Measurements from ENCODE around the gene REEP1.
"Not testable (repeated sequence)": the region's sequence is repeated elsewhere in the genome, so short reads cannot be mapped to it uniquely, and the experiment has no call there.

Gene REEP1

GRCh38 chr2:86223140-86223926 lies 114.1 kb downstream of the REEP1 start:
- DNase-seq = peak; percentile 72

DNA sequence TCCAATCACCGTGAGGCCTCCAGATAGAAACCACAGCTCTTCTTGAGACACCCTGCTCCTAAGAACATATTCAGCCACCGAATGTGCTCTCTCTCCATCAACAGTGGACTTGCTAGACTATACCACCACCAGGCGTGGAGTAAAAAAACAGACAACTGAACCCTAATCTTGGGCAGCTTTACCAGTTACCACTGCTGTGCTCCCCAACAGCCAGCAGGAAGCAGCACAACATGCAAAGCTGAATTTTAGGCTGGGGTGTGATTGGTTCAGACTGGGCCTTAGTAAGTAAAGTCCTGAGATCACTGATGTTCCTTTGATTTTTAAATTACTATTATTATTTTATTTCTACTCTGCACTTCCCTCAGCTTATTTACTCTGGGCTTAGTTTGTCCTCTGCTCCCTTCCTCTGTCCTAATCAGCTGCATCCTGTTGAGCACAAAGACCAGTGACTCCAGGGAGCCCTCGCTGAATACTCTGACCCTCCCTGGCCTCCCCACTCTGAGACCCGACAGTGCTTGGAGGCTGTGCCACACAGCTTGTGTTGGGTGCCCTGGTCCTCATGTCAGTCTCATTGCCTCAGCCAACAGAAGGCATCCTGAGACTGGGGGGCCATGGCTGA lies 116.3 kb downstream of the REEP1 start:
- peak; percentile 52 for DNase-seq

- no peak for DNase-seq
Observed at GRCh38 chr2:86219896-86220295, 117.5 kb downstream of the REEP1 start.

GRCh38 chr2:86218124-86218523 lies 119.3 kb downstream of the REEP1 start:
- no peak for DNase-seq

GRCh38 chr2:86216575-86217555 lies 120.6 kb downstream of the REEP1 start:
- no peak for DNase-seq

GRCh38 chr2:86214503-86214832 lies 123.0 kb downstream of the REEP1 start:
- DNase-seq = no peak

- DNase-seq = no peak
Observed at GRCh38 chr2:86213699-86214502, 123.5 kb downstream of the REEP1 start.

- DNase-seq = no peak
Observed at GRCh38 chr2:86213056-86213455, 124.4 kb downstream of the REEP1 start.

DNA sequence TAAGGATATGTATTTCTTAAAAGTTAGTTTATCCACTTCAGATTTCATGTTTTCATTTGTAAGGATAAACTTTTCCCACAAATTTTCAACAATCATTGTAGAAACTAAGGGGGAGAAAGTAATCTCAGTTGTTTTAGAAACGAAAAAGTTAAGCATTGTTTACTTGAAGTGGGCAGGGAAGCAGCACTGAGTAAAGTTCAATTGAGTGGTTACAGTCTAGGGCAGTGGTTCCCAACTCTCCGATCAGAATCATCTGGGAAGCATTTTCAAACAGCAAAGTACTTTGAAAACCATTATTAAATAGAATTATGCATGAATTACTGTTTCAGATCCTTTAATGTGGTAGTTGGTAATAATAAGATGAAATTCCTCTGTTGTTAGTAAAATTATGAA lies 125.6 kb downstream of the REEP1 start:
- DNase-seq = no peak

GRCh38 chr2:86211033-86211795 lies 126.2 kb downstream of the REEP1 start:
- no peak for DNase-seq

DNA sequence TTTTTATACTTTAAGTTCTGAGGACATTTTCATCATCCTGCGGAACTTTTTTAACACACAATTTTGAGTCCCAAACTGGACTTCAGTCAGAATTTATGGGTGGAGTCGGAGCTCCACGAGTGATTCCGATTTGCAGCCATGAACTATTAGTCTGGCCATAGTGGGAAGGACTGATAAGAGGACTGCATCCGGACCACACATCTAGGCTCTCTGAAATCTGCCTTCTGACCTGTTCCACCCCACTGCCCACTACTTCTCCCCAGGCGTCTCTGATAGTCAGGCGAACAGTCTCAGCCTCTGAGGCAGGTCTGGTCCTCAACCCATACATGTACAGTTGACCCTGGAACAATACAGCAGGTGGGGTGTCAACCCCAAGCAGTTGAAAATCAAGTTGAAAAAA lies 133.0 kb downstream of the REEP1 start:
- no peak for DNase-seq

GRCh38 chr2:86203614-86204013 lies 133.8 kb downstream of the REEP1 start:
- DNase-seq = no peak

DNA sequence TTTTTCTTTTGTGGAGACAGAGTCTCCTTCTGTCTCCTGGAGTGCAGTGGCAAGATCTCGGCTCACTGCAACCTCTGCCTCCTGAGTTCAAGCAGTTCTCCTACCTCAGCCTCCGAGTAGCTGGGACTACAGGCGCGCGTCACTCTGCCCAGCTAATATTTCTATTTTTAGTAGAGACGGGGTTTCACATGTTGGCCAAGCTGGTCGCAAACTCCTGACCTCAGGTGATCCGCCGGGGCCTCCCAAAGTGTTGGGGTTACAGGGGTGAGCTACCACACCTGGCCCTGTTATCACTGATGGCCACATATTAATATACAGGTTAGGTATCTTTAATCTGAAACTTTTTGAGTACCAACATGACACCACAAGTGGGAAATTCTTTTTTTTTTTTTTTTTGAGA lies 134.7 kb downstream of the REEP1 start:
- DNase-seq = no peak

- DNase-seq = no peak
Observed at GRCh38 chr2:86202336-86202692, 135.1 kb downstream of the REEP1 start.

- DNase-seq = no peak
Observed at GRCh38 chr2:86201671-86202335, 135.6 kb downstream of the REEP1 start.

DNA sequence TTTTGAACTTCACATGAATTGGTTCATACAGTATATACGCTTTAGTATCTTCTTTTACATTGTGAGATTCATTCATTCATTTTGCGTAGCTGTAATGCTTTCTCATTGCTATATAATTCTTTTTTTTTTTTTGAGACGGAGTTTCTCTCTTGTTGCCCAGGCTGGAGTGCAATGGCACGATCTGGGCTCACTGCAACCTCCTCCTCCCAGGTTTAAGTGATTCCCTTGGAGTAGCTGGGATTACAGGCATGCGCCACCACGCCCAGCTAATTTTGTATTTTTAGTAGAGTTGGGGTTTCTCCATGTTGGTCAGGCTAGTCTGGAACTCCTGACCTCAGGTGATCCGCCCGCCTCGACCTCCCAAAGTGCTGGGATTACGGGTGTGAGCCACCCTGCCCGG lies 136.9 kb downstream of the REEP1 start:
- not testable (repeated sequence) for DNase-seq

DNA sequence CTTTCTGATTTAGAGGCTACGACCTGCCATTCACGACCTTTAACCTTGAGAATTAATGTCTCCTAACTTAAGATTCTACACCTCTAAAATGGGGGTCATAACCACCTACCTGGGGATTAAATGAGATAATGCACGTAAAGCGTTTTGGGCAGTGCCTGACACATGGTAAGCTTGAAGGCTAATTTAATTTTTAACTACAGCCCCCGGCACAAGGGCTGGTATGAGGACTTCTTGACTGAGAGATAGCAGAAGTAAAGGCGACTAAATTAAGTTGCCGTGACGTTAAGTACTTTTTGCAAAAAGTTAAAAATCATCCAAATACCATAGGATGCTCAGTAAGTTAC lies 137.6 kb downstream of the REEP1 start:
- DNase-seq = no peak

DNA sequence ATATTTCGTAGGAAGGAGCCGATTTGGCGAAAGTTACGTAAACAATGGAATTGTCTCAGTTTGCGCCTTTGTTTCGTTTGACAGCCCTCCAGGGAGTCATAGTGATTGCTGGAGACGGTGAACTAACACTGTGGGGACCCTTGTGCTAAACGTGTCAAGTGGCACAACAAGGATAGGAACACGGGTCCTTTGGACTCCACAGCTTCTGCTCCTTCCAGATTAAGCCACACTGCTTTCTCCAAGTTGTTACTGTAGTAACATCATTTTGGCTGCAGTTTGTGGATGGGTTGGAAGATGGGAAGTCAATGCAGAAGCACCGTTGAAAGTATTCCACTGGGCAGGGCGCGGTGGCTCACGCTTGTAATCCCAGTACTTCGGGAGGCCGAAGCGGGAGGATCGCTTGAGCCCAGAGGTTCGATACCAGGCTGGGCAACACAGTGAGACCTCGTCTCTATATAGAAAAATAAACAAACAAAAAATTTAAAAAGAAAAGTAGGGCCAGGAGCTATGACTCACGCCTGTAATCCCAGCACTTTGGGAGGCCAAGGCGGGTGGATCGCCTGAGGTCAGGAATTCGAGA lies 141.5 kb downstream of the REEP1 start:
- no peak for DNase-seq

- DNase-seq = peak; percentile 91
Observed at GRCh38 chr2:86195055-86195807, 142.2 kb downstream of the REEP1 start, which contains the start of gene IMMT. Gene IMMT (minus strand): TSS chr2:86195462. CDS start chr2:86195382, 80 bp downstream.

GRCh38 chr2:86194751-86195054 lies 142.7 kb downstream of the REEP1 start:
- DNase-seq = no peak
